ENCODE data around the gene DHX15.

DHX15 gene

GRCh38 chr4:24482871-24483270 lies 101.5 kb downstream of the DHX15 start:
- no peak for DNase-seq (ENCODE audit: low read depth)

DNA sequence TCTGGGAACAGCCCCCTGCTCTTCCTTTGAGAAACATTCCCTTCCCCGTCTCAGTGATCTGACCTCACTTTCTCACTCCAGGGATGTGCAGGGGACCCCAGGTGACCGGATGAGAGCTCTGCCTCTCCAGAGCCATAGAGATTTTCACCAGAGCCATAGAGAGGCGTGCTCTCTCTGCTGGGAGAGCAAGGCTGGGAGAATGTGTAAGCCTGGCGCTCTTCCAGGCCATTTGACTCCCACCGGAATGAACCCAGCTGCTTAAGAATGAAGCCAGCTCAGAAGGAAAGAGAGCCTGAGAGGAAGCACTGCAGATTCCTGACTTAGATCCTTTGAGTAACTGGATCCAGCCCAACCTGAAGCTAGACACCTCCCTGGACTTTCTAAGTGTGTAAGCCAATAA lies 106.4 kb downstream of the DHX15 start:
- no peak for DNase-seq (ENCODE audit: low read depth)

Measured in activated T-helper 9 cell treated with anti-CD3 and anti-CD28 coated beads, Interleukin-2, amount 50 U/mL, for 16 hours (primary cell).